Stomach smooth muscle (tissue), 2 donors: ENCODE results near the gene EGLN1.

Experiments
- H3K27ac ChIP-seq: one replicate; pipeline ENCODE4 v1.7.0; 2013; ENCODE audit warnings: mild to moderate bottlenecking, low read length, inconsistent platforms
- H3K27me3 ChIP-seq, 2 donors: one replicate each; pipeline ENCODE4 v1.7.0; 2013; ENCODE audit warnings: low read length in 2 of 2; ENCODE audit not compliant: insufficient read depth in 2 of 2, control insufficient read depth in 1 of 2
- H3K36me3 ChIP-seq, 2 donors: one replicate each; pipeline ENCODE4 v1.7.0; 2013; ENCODE audit warnings: low read length in 2 of 2; ENCODE audit not compliant: control insufficient read depth in 2 of 2, insufficient read depth in 2 of 2
- H3K4me1 ChIP-seq: one replicate; pipeline ENCODE4 v1.7.0; 2013; ENCODE audit warnings: low read length; ENCODE audit not compliant: control insufficient read depth, insufficient read depth
- H3K4me3 ChIP-seq, 2 donors: one replicate each; pipeline ENCODE4 v1.7.0; 2013; ENCODE audit warnings: low read length in 2 of 2
- H3K9ac ChIP-seq, 2 donors: one replicate each; pipeline ENCODE4 v1.7.0; 2013; ENCODE audit warnings: low read length in 2 of 2, mild to moderate bottlenecking in 1 of 2
- H3K9me3 ChIP-seq, 2 donors: one replicate each; pipeline ENCODE4 v1.7.0; 2013; ENCODE audit warnings: low read length in 2 of 2; ENCODE audit not compliant: control insufficient read depth in 2 of 2
- donor health status: healthy.
- donor health status: Pancreatic carcinoma.

The EGLN1 gene

DNA sequence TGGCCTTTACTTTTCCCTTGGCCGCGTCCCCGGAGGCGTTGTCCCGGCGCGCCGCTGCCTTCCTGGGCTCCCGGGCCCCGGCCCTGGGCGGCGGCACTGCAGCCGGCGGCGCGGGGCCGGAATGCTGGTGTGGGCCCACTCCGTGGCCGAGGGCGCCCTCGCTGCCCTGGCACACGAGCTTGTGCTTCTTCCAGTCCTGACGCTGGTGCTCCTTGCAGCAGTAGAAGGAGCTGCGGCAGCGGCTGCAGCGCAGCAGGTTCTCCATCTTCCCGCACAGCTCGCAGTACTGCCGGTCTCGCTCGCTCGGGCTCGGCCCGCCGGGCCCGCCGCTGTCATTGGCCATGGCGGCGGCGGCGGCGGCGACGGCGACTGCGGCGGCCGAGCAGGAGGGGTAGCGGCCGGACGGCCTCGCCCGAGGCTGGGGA, 529 bp downstream of the EGLN1 start:
- Histone ChIP-seq H3K9me3 (no peaks in the 10 kb centered on the region), H3K4me1 (no peaks in the 10 kb centered on the region), H3K4me3 (peak overlapping the region; percentile 87 to 95), H3K9ac (peak overlapping the region; percentile 66 to 81), H3K27me3 (no peaks in the 10 kb centered on the region), H3K36me3 (no peaks in the 10 kb centered on the region), H3K27ac (peak overlapping the region; percentile 69)

DNA sequence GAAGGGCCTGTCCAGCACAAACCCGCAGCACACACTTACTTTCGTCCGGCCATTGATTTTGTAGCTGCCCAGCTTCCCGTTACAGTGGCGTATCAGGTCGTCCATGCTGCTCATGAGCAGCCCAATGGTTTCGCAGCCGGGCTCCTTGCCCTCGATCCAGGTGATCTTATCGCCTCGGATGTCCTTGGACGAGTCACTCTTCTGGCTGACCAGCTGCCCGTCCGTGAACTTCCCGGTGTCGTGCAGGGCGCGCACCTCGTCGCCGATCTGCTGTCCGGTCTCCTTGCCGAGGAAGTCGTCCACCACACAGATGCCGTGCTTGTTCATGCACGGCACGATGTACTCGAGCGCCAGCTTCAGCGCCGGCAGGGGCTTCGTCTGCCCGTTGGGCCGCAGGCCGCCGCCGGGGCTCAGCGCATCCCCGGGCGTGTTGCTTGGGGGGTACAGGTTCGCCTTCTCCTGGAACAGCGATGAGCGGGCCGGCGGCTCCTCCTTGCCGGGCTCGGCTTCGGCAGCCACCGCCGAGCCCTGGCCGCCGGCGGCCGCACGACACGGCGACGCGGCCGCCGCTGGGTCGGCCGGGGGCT, 1.0 kb downstream of the EGLN1 start:
- peak overlapping the region; percentile 87 to 95 for H3K4me3 ChIP-seq
- no peaks in the 10 kb centered on the region for H3K36me3 ChIP-seq
- H3K27ac ChIP-seq = peak overlapping the region; percentile 69
- H3K9ac ChIP-seq = peak overlapping the region; percentile 72 to 81
- no peaks in the 10 kb centered on the region for H3K27me3 ChIP-seq
- H3K4me1 ChIP-seq = no peaks in the 10 kb centered on the region
- no peaks in the 10 kb centered on the region for H3K9me3 ChIP-seq

DNA sequence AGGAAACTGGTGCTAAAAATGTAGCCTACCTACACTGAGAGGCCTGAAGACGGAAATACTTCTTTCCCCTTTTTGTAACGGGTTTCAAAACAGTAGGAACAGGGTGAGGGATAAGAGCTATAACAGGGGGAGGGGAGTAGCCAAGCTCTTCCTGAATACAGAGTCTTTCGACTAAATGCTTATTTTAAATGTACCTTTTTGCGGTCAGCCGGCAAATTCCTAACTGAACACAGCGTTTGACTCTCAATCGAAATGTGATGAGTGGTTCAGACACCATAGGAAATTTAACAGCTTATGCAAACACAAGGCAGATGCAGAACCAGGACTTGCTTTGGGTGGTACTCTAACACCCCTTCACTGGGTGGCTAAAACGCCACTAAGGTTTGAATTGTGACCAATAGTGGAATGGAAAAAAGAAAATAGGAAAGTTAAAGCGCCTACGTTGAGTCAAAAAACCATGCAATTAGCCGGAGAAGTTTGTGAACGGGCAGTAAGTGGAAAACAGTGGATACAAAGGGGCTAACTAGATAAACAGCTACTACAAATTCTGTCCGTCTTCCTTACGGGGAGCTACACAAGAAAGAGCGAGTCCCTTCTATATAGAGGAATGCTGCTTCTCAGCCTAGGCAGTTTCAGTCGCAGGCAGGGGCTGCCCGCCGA, 1.7 kb downstream of the EGLN1 start:
- H3K36me3 ChIP-seq = no peaks in the 10 kb centered on the region
- no peaks in the 10 kb centered on the region for H3K9me3 ChIP-seq
- H3K9ac ChIP-seq = peak overlapping the region; percentile 72 to 81
- H3K4me1 ChIP-seq = no peaks in the 10 kb centered on the region
- H3K27me3 ChIP-seq = no peaks in the 10 kb centered on the region
- peak overlapping the region; percentile 87 to 95 for H3K4me3 ChIP-seq
- peak overlapping the region; percentile 69 for H3K27ac ChIP-seq

DNA sequence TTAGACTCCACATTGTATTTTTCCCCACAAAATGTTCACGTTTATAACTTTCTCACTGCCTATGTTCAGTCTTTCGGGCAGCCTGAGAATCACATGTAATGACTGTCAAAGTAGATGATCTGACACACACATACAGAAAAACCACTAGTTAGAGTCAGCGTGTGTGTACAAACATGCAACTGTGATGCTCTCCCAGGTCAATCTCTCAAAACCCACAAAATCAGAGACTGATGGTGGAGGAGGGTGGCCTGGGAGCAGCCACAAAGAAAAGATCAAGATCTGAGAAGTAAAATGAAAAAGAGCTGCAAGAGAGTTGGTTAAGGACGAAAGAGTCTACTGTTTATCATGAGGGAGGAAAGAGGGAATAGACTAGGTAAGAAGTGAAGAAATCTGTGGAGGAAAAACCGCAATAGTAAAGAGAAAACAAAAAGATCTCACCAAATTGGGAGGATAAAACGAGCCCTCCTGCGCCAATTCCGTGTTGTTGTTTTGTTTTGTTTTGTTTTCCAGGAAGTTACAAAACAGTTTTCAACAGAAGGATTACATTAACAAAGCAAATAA, 2.3 kb downstream of the EGLN1 start:
- Histone ChIP-seq H3K4me3 (peak overlapping the region; percentile 87 to 95), H3K9ac (peak overlapping the region; percentile 72 to 81), H3K36me3 (no peaks in the 10 kb centered on the region), H3K27me3 (no peaks in the 10 kb centered on the region), H3K27ac (no peak overlapping the region), H3K9me3 (no peaks in the 10 kb centered on the region), H3K4me1 (peaks cover 3% of the 10 kb centered on the region)

DNA sequence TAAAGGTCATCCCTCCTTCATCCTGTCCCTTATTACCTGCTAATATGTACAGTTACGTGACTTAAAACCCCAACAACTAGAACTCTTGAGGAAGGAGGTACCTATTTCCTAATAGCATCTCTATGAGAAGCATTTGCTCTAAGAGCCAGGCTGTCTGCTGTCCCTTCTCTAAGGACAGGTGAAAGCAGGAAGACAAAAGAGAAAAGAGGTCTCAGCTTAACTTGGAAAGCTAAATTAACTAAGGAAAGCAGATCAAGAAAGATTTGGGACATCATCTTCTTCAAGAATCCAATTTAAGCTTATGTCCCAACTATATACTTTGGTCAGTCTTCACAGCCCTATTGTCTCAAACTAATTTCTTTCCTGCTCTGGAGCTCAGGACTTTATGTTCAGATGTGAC, 2.9 kb downstream of the EGLN1 start:
- Histone ChIP-seq H3K4me3 (peak overlapping the region; percentile 87 to 95), H3K27ac (no peak overlapping the region), H3K9ac (peak overlapping the region in 1 of 2 donors; percentile 81), H3K9me3 (no peaks in the 10 kb centered on the region), H3K4me1 (peaks cover 5% of the 10 kb centered on the region), H3K27me3 (no peaks in the 10 kb centered on the region), H3K36me3 (no peaks in the 10 kb centered on the region)

DNA sequence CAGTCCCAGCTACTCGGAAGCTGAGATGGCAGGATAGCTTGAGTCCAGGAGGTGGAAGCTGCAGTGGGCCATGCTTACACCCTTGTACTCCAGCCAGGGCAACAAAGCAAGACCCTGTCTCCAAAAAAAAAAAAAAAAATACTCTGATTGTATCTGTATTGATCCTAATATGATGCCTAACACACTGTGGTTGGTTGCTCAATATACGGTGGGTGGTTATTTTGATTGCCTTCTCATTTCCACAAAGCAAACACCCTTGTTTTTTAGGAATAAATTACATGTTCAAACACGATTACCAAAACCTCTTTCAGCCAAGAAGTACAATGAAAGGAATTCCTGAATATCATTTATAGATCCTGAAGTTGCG, 3.4 kb downstream of the EGLN1 start:
- H3K27ac ChIP-seq = no peak overlapping the region
- no peaks in the 10 kb centered on the region for H3K27me3 ChIP-seq
- H3K9ac ChIP-seq = peak overlapping the region in 1 of 2 donors; percentile 81
- no peaks in the 10 kb centered on the region for H3K9me3 ChIP-seq
- H3K36me3 ChIP-seq = no peaks in the 10 kb centered on the region
- peaks cover 5% of the 10 kb centered on the region for H3K4me1 ChIP-seq
- peak overlapping the region; percentile 87 to 95 for H3K4me3 ChIP-seq

DNA sequence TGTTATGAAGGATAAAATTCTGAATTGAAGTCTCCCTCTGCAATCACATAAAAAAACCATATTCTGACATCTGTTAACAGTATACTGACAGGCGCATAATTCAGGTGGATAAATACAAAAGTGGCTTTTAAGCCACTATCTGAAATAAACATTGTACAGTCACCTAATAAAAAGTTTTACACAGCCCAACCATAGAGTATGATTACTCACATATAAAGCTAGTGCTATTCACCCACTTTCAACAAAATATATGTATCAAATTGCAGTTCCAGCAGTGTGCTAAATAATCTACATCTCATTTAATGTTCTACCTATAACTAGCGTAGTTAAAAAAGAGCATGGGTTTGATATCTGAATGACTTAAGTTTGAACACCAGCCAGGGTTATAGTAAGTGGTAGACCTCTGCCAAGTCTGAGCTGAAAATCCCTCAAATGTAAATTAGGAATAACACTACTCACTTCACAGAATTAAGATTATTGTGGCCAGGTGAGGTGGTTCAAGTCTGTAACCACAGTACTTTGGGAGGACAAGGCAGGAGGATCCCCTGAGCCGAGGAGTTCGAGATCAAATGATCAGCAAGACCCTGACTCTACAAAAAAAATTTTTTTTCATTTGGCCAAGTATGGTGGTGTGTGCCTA, 3.9 kb downstream of the EGLN1 start:
- Histone ChIP-seq H3K9me3 (no peaks in the 10 kb centered on the region), H3K4me3 (peak overlapping the region; percentile 87 to 95), H3K27me3 (no peaks in the 10 kb centered on the region), H3K4me1 (peaks cover 5% of the 10 kb centered on the region), H3K27ac (no peak overlapping the region), H3K9ac (peak overlapping the region in 1 of 2 donors; percentile 23), H3K36me3 (no peaks in the 10 kb centered on the region)

DNA sequence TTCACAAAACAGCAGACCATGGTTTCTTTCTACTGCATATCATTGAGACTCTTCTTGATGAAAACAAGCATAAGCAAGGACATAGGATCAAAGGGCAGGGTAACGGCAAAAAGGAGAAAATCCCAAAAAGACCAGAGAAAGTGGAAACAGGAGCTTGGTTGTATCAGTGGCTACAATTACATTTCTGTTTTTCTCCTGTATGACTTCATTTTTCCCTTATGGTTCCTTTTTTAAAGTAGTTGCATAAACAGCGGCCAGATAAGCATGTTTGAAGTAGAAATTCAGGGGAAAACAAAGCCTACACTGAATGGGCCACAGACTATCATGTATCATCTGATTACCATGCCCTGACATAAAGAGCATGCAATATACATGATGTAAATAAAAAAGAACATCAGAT, 4.6 kb downstream of the EGLN1 start:
- H3K4me3 ChIP-seq = peak overlapping the region; percentile 44 to 95
- no peaks in the 10 kb centered on the region for H3K36me3 ChIP-seq
- peaks cover 5% of the 10 kb centered on the region for H3K4me1 ChIP-seq
- no peaks in the 10 kb centered on the region for H3K27me3 ChIP-seq
- no peaks in the 10 kb centered on the region for H3K9me3 ChIP-seq
- no peak overlapping the region for H3K27ac ChIP-seq
- H3K9ac ChIP-seq = peak overlapping the region in 1 of 2 donors; percentile 23

DNA sequence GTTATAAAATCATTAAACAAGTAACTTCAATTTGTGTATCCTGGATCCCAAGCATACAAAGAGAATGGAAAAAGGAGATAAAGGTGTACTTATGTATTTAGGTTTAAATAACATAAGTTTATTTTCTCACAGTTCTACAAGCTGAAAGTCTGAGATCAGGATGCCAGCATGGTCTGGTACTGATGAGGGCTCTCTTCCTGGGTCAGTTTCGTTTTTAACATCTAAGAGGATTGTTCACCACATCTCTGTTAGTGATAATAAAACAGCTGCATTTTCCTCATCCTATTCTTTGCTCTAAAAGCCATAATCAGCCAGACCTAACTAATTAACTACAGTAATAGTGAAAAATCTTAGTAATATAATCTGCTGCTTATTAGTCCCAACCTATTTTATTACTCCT, 5.2 kb downstream of the EGLN1 start:
- Histone ChIP-seq H3K27ac (no peak overlapping the region), H3K9me3 (no peaks in the 10 kb centered on the region), H3K4me1 (peaks cover 5% of the 10 kb centered on the region), H3K27me3 (no peaks in the 10 kb centered on the region), H3K9ac (no peak overlapping the region), H3K36me3 (no peaks in the 10 kb centered on the region), H3K4me3 (peak overlapping the region; percentile 44 to 95)

DNA sequence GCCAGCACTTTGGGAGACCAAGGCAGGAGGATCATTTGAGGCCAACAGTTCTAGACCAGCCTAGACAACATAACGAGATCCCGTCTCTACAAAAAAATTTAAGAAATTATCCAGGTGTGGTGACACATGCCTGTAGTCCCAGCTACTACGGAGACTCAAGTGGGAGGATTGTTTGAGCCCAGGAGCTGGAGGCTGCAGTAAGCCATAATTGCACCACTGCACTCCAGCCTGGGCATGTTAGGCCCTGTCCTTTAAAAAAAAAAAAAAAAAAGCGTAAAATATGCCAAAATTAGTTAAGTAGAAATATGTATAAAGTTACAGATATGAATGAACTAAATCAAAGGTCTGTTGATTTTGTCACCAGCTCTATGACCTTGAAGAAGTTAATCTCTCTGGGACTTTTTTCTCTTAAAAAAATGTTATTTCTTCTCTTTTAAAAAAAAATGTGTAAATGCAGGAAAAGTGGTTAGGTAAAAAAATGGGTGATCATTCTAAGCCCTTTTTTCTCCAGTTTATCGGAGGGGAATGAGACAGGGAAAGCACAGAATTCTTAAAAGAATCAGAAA, 7.0 kb downstream of the EGLN1 start:
- Histone ChIP-seq H3K9me3 (no peaks in the 10 kb centered on the region), H3K27me3 (no peaks in the 10 kb centered on the region), H3K9ac (no peak overlapping the region), H3K4me1 (peaks cover 8% of the 10 kb centered on the region), H3K27ac (no peak overlapping the region), H3K4me3 (no peak overlapping the region), H3K36me3 (no peaks in the 10 kb centered on the region)
